Skeletal muscle satellite cell (primary cell): Measurements from ENCODE around the gene OLR1.
A peak's percentile ranks its signal among the peaks of the same experiment; 100 is the strongest.

Experiments
- H3K27me3 ChIP-seq: 2 replicates; pipeline ENCODE4 v1.7.0; 2013; ENCODE audit warnings: low read length; ENCODE audit not compliant: control insufficient read depth, insufficient read depth
- H3K36me3 ChIP-seq: 2 replicates; pipeline ENCODE4 v1.7.0; 2013; ENCODE audit warnings: mild to moderate bottlenecking, control low read depth, low read length; ENCODE audit not compliant: insufficient read depth
- H3K4me1 ChIP-seq: 2 replicates; pipeline ENCODE4 v1.7.0; 2013; ENCODE audit warnings: low read length; ENCODE audit not compliant: control insufficient read depth, insufficient read depth
- H3K4me2 ChIP-seq: 2 replicates; pipeline ENCODE4 v1.7.0; 2013; ENCODE audit warnings: mild to moderate bottlenecking, low read length
- H3K4me3 ChIP-seq: 2 replicates; pipeline ENCODE4 v1.7.0; 2013; ENCODE audit warnings: low read length
- H3K9ac ChIP-seq: 2 replicates; pipeline ENCODE4 v1.7.0; 2013; ENCODE audit warnings: mild to moderate bottlenecking, low read depth, low read length, moderate library complexity
- H3K9me3 ChIP-seq: replicated peaks from 2 replicates; pipeline ENCODE4 v1.7.0; 2013; ENCODE audit warnings: mild to moderate bottlenecking, control low read depth, low read length

The OLR1 gene

GRCh38 chr12:10165421-10165820 lies 6.5 kb downstream of the OLR1 start:
- Histone ChIP-seq H3K9ac (no peak overlapping the region), H3K9me3 (no peaks in the 10 kb centered on the region), H3K27me3 (no peaks in the 10 kb centered on the region), H3K36me3 (no peaks in the 10 kb centered on the region), H3K4me2 (no peak overlapping the region), H3K4me3 (no peak overlapping the region), H3K4me1 (no peaks in the 10 kb centered on the region)

- no peak overlapping the region for H3K4me2 ChIP-seq
- no peaks in the 10 kb centered on the region for H3K4me1 ChIP-seq
- no peaks in the 10 kb centered on the region for H3K36me3 ChIP-seq
- H3K4me3 ChIP-seq: no peak overlapping the region
- H3K27me3 ChIP-seq: peaks cover 10% of the 10 kb centered on the region
- H3K9ac ChIP-seq: no peak overlapping the region
- H3K9me3 ChIP-seq: no peaks in the 10 kb centered on the region
Observed at GRCh38 chr12:10163084-10163483, 8.8 kb downstream of the OLR1 start.

GRCh38 chr12:10160617-10161385 lies 11.1 kb downstream of the OLR1 start:
- H3K27me3 ChIP-seq: peaks cover 10% of the 10 kb centered on the region
- no peak overlapping the region for H3K4me2 ChIP-seq
- no peak overlapping the region for H3K4me3 ChIP-seq
- no peaks in the 10 kb centered on the region for H3K9me3 ChIP-seq
- no peaks in the 10 kb centered on the region for H3K4me1 ChIP-seq
- H3K36me3 ChIP-seq: no peaks in the 10 kb centered on the region
- no peak overlapping the region for H3K9ac ChIP-seq

- Histone ChIP-seq H3K9ac (no peak overlapping the region), H3K4me3 (no peak overlapping the region), H3K27me3 (peaks cover 10% of the 10 kb centered on the region), H3K9me3 (no peaks in the 10 kb centered on the region), H3K36me3 (no peaks in the 10 kb centered on the region), H3K4me1 (no peaks in the 10 kb centered on the region), H3K4me2 (no peak overlapping the region)
Observed at GRCh38 chr12:10159280-10159679, 12.7 kb downstream of the OLR1 start.

- Histone ChIP-seq H3K9ac (no peak overlapping the region), H3K27me3 (peaks cover 10% of the 10 kb centered on the region), H3K4me1 (peaks cover 6% of the 10 kb centered on the region), H3K4me2 (no peak overlapping the region), H3K36me3 (no peaks in the 10 kb centered on the region), H3K4me3 (no peak overlapping the region), H3K9me3 (no peaks in the 10 kb centered on the region)
Observed at GRCh38 chr12:10158406-10158805, 13.5 kb downstream of the OLR1 start.

GRCh38 chr12:10155966-10156365 lies 16.0 kb downstream of the OLR1 start:
- peaks cover 10% of the 10 kb centered on the region for H3K27me3 ChIP-seq
- H3K4me3 ChIP-seq: no peak overlapping the region
- no peaks in the 10 kb centered on the region for H3K9me3 ChIP-seq
- H3K4me2 ChIP-seq: no peak overlapping the region
- peaks cover 6% of the 10 kb centered on the region for H3K4me1 ChIP-seq
- H3K36me3 ChIP-seq: no peaks in the 10 kb centered on the region
- H3K9ac ChIP-seq: no peak overlapping the region

GRCh38 chr12:10154145-10154496 lies 17.8 kb downstream of the OLR1 start:
- no peaks in the 10 kb centered on the region for H3K9me3 ChIP-seq
- peaks cover 6% of the 10 kb centered on the region for H3K4me1 ChIP-seq
- H3K9ac ChIP-seq: peak overlapping the region; percentile 79
- H3K36me3 ChIP-seq: no peaks in the 10 kb centered on the region
- H3K4me2 ChIP-seq: peak overlapping the region; percentile 96
- peak overlapping the region; percentile 80 for H3K4me3 ChIP-seq
- H3K27me3 ChIP-seq: no peaks in the 10 kb centered on the region

GRCh38 chr12:10153271-10154144 lies 18.4 kb downstream of the OLR1 start:
- peak overlapping the region; percentile 79 for H3K9ac ChIP-seq
- no peaks in the 10 kb centered on the region for H3K27me3 ChIP-seq
- peak overlapping the region; percentile 96 for H3K4me2 ChIP-seq
- H3K4me1 ChIP-seq: peaks cover 6% of the 10 kb centered on the region
- no peaks in the 10 kb centered on the region for H3K36me3 ChIP-seq
- peak overlapping the region; percentile 80 for H3K4me3 ChIP-seq
- H3K9me3 ChIP-seq: no peaks in the 10 kb centered on the region

GRCh38 chr12:10151621-10152020 lies 20.3 kb downstream of the OLR1 start:
- Histone ChIP-seq H3K4me2 (no peak overlapping the region), H3K9me3 (no peaks in the 10 kb centered on the region), H3K4me1 (peaks cover 6% of the 10 kb centered on the region), H3K27me3 (no peaks in the 10 kb centered on the region), H3K36me3 (no peaks in the 10 kb centered on the region), H3K4me3 (no peak overlapping the region), H3K9ac (no peak overlapping the region)

- Histone ChIP-seq H3K9me3 (no peaks in the 10 kb centered on the region), H3K4me3 (no peak overlapping the region), H3K4me2 (no peak overlapping the region), H3K36me3 (no peaks in the 10 kb centered on the region), H3K9ac (no peak overlapping the region), H3K27me3 (peaks cover 8% of the 10 kb centered on the region), H3K4me1 (no peaks in the 10 kb centered on the region)
Observed at GRCh38 chr12:10147714-10148403, 24.1 kb downstream of the OLR1 start.

- no peak overlapping the region for H3K4me2 ChIP-seq
- H3K4me1 ChIP-seq: no peaks in the 10 kb centered on the region
- H3K27me3 ChIP-seq: peaks cover 11% of the 10 kb centered on the region
- no peak overlapping the region for H3K4me3 ChIP-seq
- no peaks in the 10 kb centered on the region for H3K9me3 ChIP-seq
- no peak overlapping the region for H3K9ac ChIP-seq
- H3K36me3 ChIP-seq: no peaks in the 10 kb centered on the region
Observed at GRCh38 chr12:10142976-10143589, 28.8 kb downstream of the OLR1 start.
